K562 (cell line): ENCODE data around the gene PLEKHA5. TPM values are rescaled to one million over a fixed set of nuclear protein-coding genes. Genes with fewer than 3 reads are reported as not detected.

Experiments
- ATAC-seq: fragments of 200-7000 bp; cut with Tn5 transposase; 3 replicates; pipeline ENCODE4 v1.9.1; 2020; ENCODE audit warnings: moderate library complexity
- BruUV-seq: library from RNA; stranded (reverse); fragments of 400-500 nt; replicated peaks from 2 replicates; lab custom pipeline; 2021; lab: Mats Ljungman, UMichigan
- CTCF ChIA-PET: fragments of 300-600 bp; formaldehyde crosslinking; extraction: SDS; loops from one replicate; lab custom pipeline; 2021; ENCODE audit warnings: low intra/inter-chr PET ratio; lab: Yijun Ruan, JAX
- POLR2A ChIA-PET: fragments of 300-600, 350-650 bp; sonication (Branson Sonifier 250); formaldehyde crosslinking; extraction: SDS; loops from one replicate; lab custom pipeline; 2021; ENCODE audit warnings: antibody characterized with exemption, inconsistent platforms; lab: Yijun Ruan, JAX
- DNase-seq, 4 experiments: peaks; one replicate each; pipeline versions ENCODE4 v3.0.0 to v3.0.0-alpha.2; 2011 to 2018; ENCODE audit warnings: low spot score in 3 of 4, mixed read lengths in 3 of 4; ENCODE audit errors: extremely low read depth in 1 of 4
- FAIRE-seq: peaks from 2 replicates; lab custom pipeline; 2011; peaks lifted over from hg19 to GRCh38; lab: Jason Lieb, UNC
- H2AFZ ChIP-seq: 2 replicates; pipeline ENCODE4 v1.6.0; 2011; ENCODE audit warnings: low read depth, low read length, control low read depth, inconsistent platforms
- H3K27ac ChIP-seq: fragments of 200-600 bp; 3 replicates; pipeline ENCODE4 v1.8.0; 2011; ENCODE audit warnings: low read depth, mild to moderate bottlenecking, control low read depth, inconsistent platforms, low read length, moderate library complexity, mixed read lengths; ENCODE audit errors: extremely low read depth
- H3K27me3 ChIP-seq, 2 experiments: fragments of 300-600 bp in 1 of 2; 2 replicates in 1 of 2; 3 replicates in 1 of 2; pipeline versions ENCODE4 v1.6.0 to v1.8.0; 2011; ENCODE audit warnings: inconsistent platforms in 2 of 2, low read length in 2 of 2, mild to moderate bottlenecking in 1 of 2, mixed read lengths in 1 of 2, moderate library complexity in 1 of 2; ENCODE audit not compliant: control insufficient read depth in 2 of 2, insufficient read depth in 2 of 2
- H3K36me3 ChIP-seq: fragments of 300-600 bp; 3 replicates; pipeline ENCODE4 v1.8.0; 2011; ENCODE audit warnings: mild to moderate bottlenecking, low read length, inconsistent platforms; ENCODE audit not compliant: control insufficient read depth, insufficient read depth
- H3K4me1 ChIP-seq, 2 experiments: fragments of 200-600 bp in 1 of 2; replicated peaks in 1 of 2; 2 replicates in 1 of 2; 3 replicates in 1 of 2; pipeline versions ENCODE4 v1.5.1 to v1.8.0; 2011; ENCODE audit warnings: inconsistent platforms in 2 of 2, low read length in 2 of 2, mild to moderate bottlenecking in 1 of 2, mixed read lengths in 1 of 2, moderate library complexity in 1 of 2; ENCODE audit not compliant: control insufficient read depth in 2 of 2, insufficient read depth in 2 of 2
- H3K4me2 ChIP-seq: 2 replicates; pipeline ENCODE4 v1.6.1; 2011; ENCODE audit warnings: low read length, control low read depth, inconsistent platforms, mixed read lengths; ENCODE audit not compliant: insufficient read depth
- H3K4me3 ChIP-seq: fragments of 200-600 bp; sonication (generic), shearing (Covaris generic); 2 replicates; pipeline ENCODE4 v1.5.1; 2016; ENCODE audit warnings: control low read depth, inconsistent platforms
- H3K79me2 ChIP-seq: fragments of 200-600 bp; 3 replicates; pipeline ENCODE4 v1.8.0; 2011; ENCODE audit warnings: low read length, inconsistent platforms; ENCODE audit not compliant: control insufficient read depth, insufficient read depth
- H3K9ac ChIP-seq, 2 experiments: 2 replicates each; pipeline versions ENCODE4 v1.6.0 to v1.6.1; 2011; ENCODE audit warnings: low read depth in 2 of 2, low read length in 2 of 2, control low read depth in 1 of 2, inconsistent platforms in 1 of 2, mild to moderate bottlenecking in 1 of 2, mixed read lengths in 1 of 2; ENCODE audit not compliant: insufficient read depth in 1 of 2
- H3K9me1 ChIP-seq: one replicate; pipeline ENCODE4 v1.6.0; 2011; ENCODE audit warnings: inconsistent platforms, mild to moderate bottlenecking, low read length, moderate library complexity; ENCODE audit not compliant: control insufficient read depth, insufficient read depth
- H3K9me3 ChIP-seq: replicated peaks from 2 replicates; pipeline ENCODE4 v1.5.1; 2011; ENCODE audit warnings: low read depth, low read length, inconsistent platforms; ENCODE audit not compliant: control insufficient read depth, insufficient read depth
- H4K20me1 ChIP-seq: replicated peaks from 2 replicates; pipeline ENCODE4 v1.6.1; 2011; ENCODE audit warnings: low read length, inconsistent platforms, mixed read lengths; ENCODE audit not compliant: control insufficient read depth, insufficient read depth
- BRD9 ChIP-seq: fragments of 450-650 bp; IDR thresholded peaks from 2 replicates; pipeline ENCODE4 v1.6.1; 2018; ENCODE audit warnings: low read depth; ENCODE audit not compliant: partially characterized antibody
- CBFB ChIP-seq: sonication (generic); formaldehyde crosslinking; IDR thresholded peaks from 2 replicates; pipeline ENCODE4 v1.4.0; 2020; ENCODE audit warnings: mild to moderate bottlenecking, missing genetic modification reagents
- CHCHD3 ChIP-seq: fragments of 250-450 bp; sonication (Bioruptor Pico); IDR thresholded peaks from 2 replicates; pipeline ENCODE4 v2.1.2; 2022; ENCODE audit warnings: mild to moderate bottlenecking
- EP400 ChIP-seq: fragments of 450-650 bp; IDR thresholded peaks from 2 replicates; pipeline ENCODE4 v1.6.1; 2017; ENCODE audit warnings: antibody characterized with exemption, mild to moderate bottlenecking, moderate library complexity
- GABPA ChIP-seq: fragments of 200-800 bp; sonication (Bioruptor generic); conservative IDR thresholded peaks from 2 replicates; pipeline ENCODE4 v1.6.1; 2016; ENCODE audit warnings: low read depth, missing genetic modification characterization, missing compliant biosample characterization
- GABPB2 ChIP-seq: fragments of 250-450 bp; sonication (Bioruptor Pico); conservative IDR thresholded peaks from 2 replicates; pipeline ENCODE4 v1.5.1; 2021; ENCODE audit warnings: mild to moderate bottlenecking
- HES1 ChIP-seq: fragments of 450-650 bp; IDR thresholded peaks from 2 replicates; pipeline ENCODE4 v1.6.1; 2016; ENCODE audit warnings: low read depth, mild to moderate bottlenecking, moderate library complexity
- POLR3G ChIP-seq: IDR thresholded peaks from 2 replicates; pipeline ENCODE4 v1.6.1; 2011; ENCODE audit not compliant: insufficient read length, insufficient replicate concordance; ENCODE audit errors: extremely low read depth
- ZBTB2 ChIP-seq: fragments of 450-650 bp; IDR thresholded peaks from 2 replicates; pipeline ENCODE4 v1.6.1; 2016; ENCODE audit warnings: antibody characterized with exemption
- ZBTB34 ChIP-seq: fragments of 250-450 bp; sonication (Bioruptor Pico); IDR thresholded peaks from 2 replicates; pipeline ENCODE4 v1.8.0; 2021; ENCODE audit warnings: mild to moderate bottlenecking, moderate library complexity
- ZBTB49 ChIP-seq: sonication (generic); formaldehyde crosslinking; IDR thresholded peaks from 2 replicates; pipeline ENCODE4 v1.8.0; 2022; ENCODE audit warnings: missing genetic modification reagents, mild to moderate bottlenecking, borderline replicate concordance
- ZNF217 ChIP-seq: sonication (generic); formaldehyde crosslinking; IDR thresholded peaks from 2 replicates; pipeline ENCODE4 v1.8.0; 2022; ENCODE audit warnings: mild to moderate bottlenecking, missing genetic modification reagents
- ZNF780A ChIP-seq: fragments of 250-450 bp; sonication (Bioruptor Pico); IDR thresholded peaks from 2 replicates; pipeline ENCODE4 v1.5.0; 2021; ENCODE audit warnings: mild to moderate bottlenecking
- WGBS: fragments of 100-300 bp; shearing (Covaris generic); methylation state at CpG from one replicate; pipeline ENCODE4 v1.1.6; 2016; ENCODE audit warnings: low coverage, mixed read lengths; ENCODE audit not compliant: insufficient coverage; ENCODE audit errors: missing lambda C conversion rate; 5-methylcytosine and 5-hydroxymethylcytosine counted together
- in situ Hi-C: fragments of 300-500 bp; cut with MboI; formaldehyde crosslinking; loops from 4 replicates; pipeline ENCODE4 v1.15.0; 2018; ENCODE audit warnings: inconsistent platforms, mixed read lengths
- intact Hi-C: fragments of 100-400 bp; cut with micrococcal nuclease; formaldehyde crosslinking; loops from 2 replicates; pipeline ENCODE4 v1.14.2; 2022
- polyA plus RNA-seq, 8 experiments: library from polyadenylated mRNA; depleted of rRNA in 4 of 8; stranded (reverse) in 5 of 8; unstranded in 3 of 8; fragments of >200 nt; fragmentation: Nextera tagmentation in 2 of 8; fragmentation: Illumina TruSeq in 1 of 8; extraction: Ambion mirVana in 2 of 8; extraction: Trizol in 1 of 8; gene quantifications; 2 replicates each; pipeline versions ENCODE4 v1.2.1 to v1.2.3, GENCODE V29; 2011 to 2014; ENCODE audit warnings: inconsistent platforms in 1 of 8, missing spikeins in 1 of 8
- total RNA-seq, 7 experiments: library from RNA; depleted of rRNA in 6 of 7; stranded (reverse); fragments of >200 nt in 6 of 7; fragmentation: Illumina TruSeq in 2 of 7; extraction: Trizol in 2 of 7; gene quantifications; 2 replicates each; pipeline versions ENCODE4 v1.2.1 to v1.2.3, GENCODE V29; 2011 to 2021; ENCODE audit warnings: low replicate concordance in 1 of 7

PLEKHA5 gene
- total and polyA plus RNA-seq, 9 of the 15 experiments (the other 6 are each of a cell fraction or from before 2014, with no cell fraction given), result 7.2 to 26.2 (median 17.4) TPM

GRCh38 chr12:19223018-19223417 is 93.5 kb downstream of the PLEKHA5 start (continued):
- TF ChIP-seq ZBTB2, result no peak

GRCh38 chr12:19223695-19224094 is 94.2 kb downstream of the PLEKHA5 start:
- no peak for FAIRE-seq
- TF ChIP-seq BRD9 (no peak), ZBTB34 (CRISPR knock-in tag) (no peak), POLR3G (no peak), EP400 (no peak), CBFB (CRISPR knock-in tag) (no peak), ZNF217 (CRISPR knock-in tag) (no peak), GABPB2 (CRISPR knock-in tag) (no peak), ZNF780A (CRISPR knock-in tag) (no peak), CHCHD3 (CRISPR knock-in tag) (no peak), HES1 (no peak), ZBTB49 (no peak), GABPA (tag) (no peak)
- in situ Hi-C loops, result no loop called here
- Histone ChIP-seq H3K27me3 (no peaks in the 10 kb centered on the region), H3K4me2 (no peak overlapping the region), H3K9me1 (no peaks in the 10 kb centered on the region), H3K27ac (no peak overlapping the region), H2AFZ (no peak overlapping the region), H4K20me1 (no peaks in the 10 kb centered on the region), H3K36me3 (no peaks in the 10 kb centered on the region), H3K79me2 (peaks cover 9% of the 10 kb centered on the region; the same call in 2 of the 3 replicates), H3K4me1 (no peaks in the 10 kb centered on the region), H3K4me3 (no peak overlapping the region), H3K9me3 (no peaks in the 10 kb centered on the region), H3K9ac (no peak overlapping the region)
- POLR2A ChIA-PET, result no interaction called here
- CTCF ChIA-PET, result no interaction called here
- intact Hi-C loops, result no loop called here
- ATAC-seq, result no peak
- no TSS peak for BruUV-seq
- DNase-seq, result no peak
- 100% methylated on average over 1 of the region's 1 CpG for WGBS
